H9 (cell line): ENCODE measurements around the gene CD52. TPM values are rescaled to one million over a fixed set of nuclear protein-coding genes. Genes with fewer than 3 reads are reported as not detected.

Experiments used
- DNase-seq: peaks from one replicate; pipeline ENCODE4 v3.0.0-alpha.2; 2017
- H2AFZ ChIP-seq: one replicate; pipeline ENCODE4 v1.6.1; 2013; ENCODE audit warnings: mild to moderate bottlenecking, low read length, control low read depth, moderate library complexity
- H2AK5ac ChIP-seq: 2 replicates; pipeline ENCODE4 v1.6.1; 2013; ENCODE audit warnings: low read length, control low read depth, mixed read lengths; ENCODE audit not compliant: insufficient read length
- H2BK120ac ChIP-seq: one replicate; pipeline ENCODE4 v1.6.1; 2013; ENCODE audit warnings: low read depth, mild to moderate bottlenecking, low read length, control low read depth, inconsistent platforms; ENCODE audit not compliant: poor library complexity, severe bottlenecking
- H2BK12ac ChIP-seq: 2 replicates; pipeline ENCODE4 v1.6.1; 2013; ENCODE audit warnings: low read length, control low read depth, mixed read lengths, low read depth; ENCODE audit not compliant: insufficient read length
- H2BK15ac ChIP-seq: 2 replicates; pipeline ENCODE4 v1.6.1; 2013; ENCODE audit warnings: low read depth, low read length, control low read depth
- H2BK20ac ChIP-seq: one replicate; pipeline ENCODE4 v1.6.1; 2013; ENCODE audit warnings: low read depth, mild to moderate bottlenecking, low read length, control low read depth, inconsistent platforms; ENCODE audit not compliant: poor library complexity, severe bottlenecking
- H2BK5ac ChIP-seq: 2 replicates; pipeline ENCODE4 v1.6.1; 2013; ENCODE audit warnings: low read length, control low read depth, mixed read lengths; ENCODE audit not compliant: insufficient read length
- H3K14ac ChIP-seq: 2 replicates; pipeline ENCODE4 v1.6.1; 2013; ENCODE audit warnings: low read length, control low read depth; ENCODE audit not compliant: insufficient read depth
- H3K18ac ChIP-seq: 2 replicates; pipeline ENCODE4 v1.6.1; 2013; ENCODE audit warnings: low read depth, mild to moderate bottlenecking, mixed read lengths, low read length, control low read depth; ENCODE audit not compliant: insufficient read length
- H3K23ac ChIP-seq: 2 replicates; pipeline ENCODE4 v1.6.1; 2013; ENCODE audit warnings: low read length, control low read depth, mixed read lengths, low read depth; ENCODE audit not compliant: insufficient read length
- H3K23me2 ChIP-seq: 2 replicates; pipeline ENCODE4 v1.6.1; 2013; ENCODE audit warnings: low read depth, mild to moderate bottlenecking, mixed read lengths, low read length, control low read depth; ENCODE audit not compliant: insufficient read length, poor library complexity, severe bottlenecking
- H3K27ac ChIP-seq: 2 replicates; pipeline ENCODE4 v1.5.1; 2013; ENCODE audit warnings: low read length, control low read depth, mixed read lengths, low read depth; ENCODE audit not compliant: insufficient read length
- H3K27me3 ChIP-seq: 2 replicates; pipeline ENCODE4 v1.6.1; 2013; ENCODE audit warnings: low read length, control low read depth, inconsistent platforms; ENCODE audit not compliant: insufficient read depth
- H3K4ac ChIP-seq: 2 replicates; pipeline ENCODE4 v1.6.1; 2013; ENCODE audit warnings: low read depth, mild to moderate bottlenecking, control low read depth, inconsistent platforms, low read length, moderate library complexity
- H3K4me1 ChIP-seq: 2 replicates; pipeline ENCODE4 v1.6.1; 2013; ENCODE audit warnings: low read length, control low read depth, inconsistent platforms; ENCODE audit not compliant: insufficient read depth
- H3K4me2 ChIP-seq: 2 replicates; pipeline ENCODE4 v1.6.1; 2013; ENCODE audit warnings: low read length, control low read depth, mixed read lengths; ENCODE audit not compliant: insufficient read length, insufficient read depth
- H3K56ac ChIP-seq: 2 replicates; pipeline ENCODE4 v1.6.1; 2013; ENCODE audit warnings: low read depth, mild to moderate bottlenecking, mixed read lengths, low read length, control low read depth; ENCODE audit not compliant: insufficient read length
- H3K79me1 ChIP-seq: 2 replicates; pipeline ENCODE4 v1.6.1; 2013; ENCODE audit warnings: low read depth, mild to moderate bottlenecking, moderate library complexity, low read length, control low read depth, inconsistent platforms; ENCODE audit not compliant: insufficient read depth, poor library complexity, severe bottlenecking
- H3K79me2 ChIP-seq: 2 replicates; pipeline ENCODE4 v1.6.1; 2013; ENCODE audit warnings: low read length, control low read depth, inconsistent platforms; ENCODE audit not compliant: insufficient read depth
- H3K9ac ChIP-seq: 2 replicates; pipeline ENCODE4 v1.6.1; 2013; ENCODE audit warnings: low read length, control low read depth, mixed read lengths; ENCODE audit not compliant: insufficient read length; ENCODE audit errors: extremely low read depth
- H3K9me3 ChIP-seq: one replicate; pipeline ENCODE4 v1.6.1; 2013; ENCODE audit warnings: low read depth, low read length, inconsistent platforms; ENCODE audit not compliant: control insufficient read depth
- H3T11ph ChIP-seq: one replicate; pipeline ENCODE4 v1.6.1; 2013; ENCODE audit warnings: mild to moderate bottlenecking, low read length, control low read depth, inconsistent platforms
- H4K20me1 ChIP-seq: one replicate; pipeline ENCODE4 v1.6.1; 2013; ENCODE audit not compliant: control insufficient read depth, insufficient read length, insufficient read depth
- H4K5ac ChIP-seq: 2 replicates; pipeline ENCODE4 v1.6.1; 2013; ENCODE audit warnings: low read depth, mild to moderate bottlenecking, mixed read lengths, low read length, control low read depth; ENCODE audit not compliant: insufficient read length
- H4K8ac ChIP-seq: replicated peaks from 2 replicates; pipeline ENCODE4 v1.6.1; 2013; ENCODE audit warnings: low read length, control low read depth, mixed read lengths, low read depth; ENCODE audit not compliant: insufficient read length
- H4K91ac ChIP-seq: 2 replicates; pipeline ENCODE4 v1.6.1; 2013; ENCODE audit warnings: low read depth, mild to moderate bottlenecking, moderate library complexity, mixed read lengths, low read length, control low read depth; ENCODE audit not compliant: insufficient read length
- H3K27ac Mint-ChIP-seq, 3 experiments: 2 replicates in 2 of 3; 3 replicates in 1 of 3; pipeline ENCODE4 v1.8.0; 2020 to 2021; ENCODE audit warnings: mixed read lengths in 3 of 3, mild to moderate bottlenecking in 1 of 3, moderate library complexity in 1 of 3
- H3K27me3 Mint-ChIP-seq: 2 replicates; pipeline ENCODE4 v1.8.0; 2021; ENCODE audit warnings: low read depth, mild to moderate bottlenecking, moderate library complexity, mixed read lengths
- H3K36me3 Mint-ChIP-seq, 3 experiments: 2 replicates in 2 of 3; 3 replicates in 1 of 3; pipeline ENCODE4 v1.8.0; 2020 to 2021; ENCODE audit warnings: low read depth in 3 of 3, mixed read lengths in 3 of 3; ENCODE audit not compliant: insufficient read depth in 1 of 3
- H3K4me1 Mint-ChIP-seq, 2 experiments: 2 replicates each; pipeline ENCODE4 v1.8.0; 2020; ENCODE audit warnings: mixed read lengths in 2 of 2
- H3K4me3 Mint-ChIP-seq, 2 experiments: 2 replicates in 1 of 2; 3 replicates in 1 of 2; pipeline ENCODE4 v1.8.0; 2020 to 2021; ENCODE audit warnings: mild to moderate bottlenecking in 2 of 2, mixed read lengths in 2 of 2, moderate library complexity in 1 of 2
- H3K9me3 Mint-ChIP-seq, 2 experiments: 2 replicates in 1 of 2; 3 replicates in 1 of 2; pipeline ENCODE4 v1.8.0; 2020; ENCODE audit warnings: mild to moderate bottlenecking in 2 of 2, mixed read lengths in 2 of 2, moderate library complexity in 1 of 2
- CTCF ChIP-seq: fragments of 200-600 bp; sonication (generic); conservative IDR thresholded peaks from 3 replicates; pipeline ENCODE4 v1.8.0; 2021; ENCODE audit warnings: antibody characterized with exemption, mild to moderate bottlenecking
- WGBS: extraction: QIAGEN DNeasy Blood & Tissue Kit; methylation state at CpG from one replicate; pipeline ENCODE4 v1.1.7; 2013; ENCODE audit warnings: missing lambda C conversion rate, low lambda C conversion rate, mixed read lengths; ENCODE audit not compliant: insufficient read length; ENCODE audit errors: extremely low coverage; 5-methylcytosine and 5-hydroxymethylcytosine counted together
- total RNA-seq: library from RNA; stranded (reverse); gene quantifications from 2 replicates; pipeline ENCODE4 v1.2.1, GENCODE V29; 2021

CD52 gene
- total RNA-seq, 1 experiment from 2014 or later: 4.1 TPM

GRCh38 chr1:26305667-26306289, 12.0 kb upstream of the CD52 start:
- Histone ChIP-seq H3T11ph (no peak overlapping the region), H4K8ac (no peak overlapping the region), H4K91ac (no peak overlapping the region), H2BK15ac (no peak overlapping the region), H3K14ac (no peak overlapping the region), H2BK120ac (no peak overlapping the region), H3K27me3 (no peaks in the 10 kb centered on the region), H2AFZ (no peak overlapping the region), H3K23ac (no peak overlapping the region), H4K20me1 (no peaks in the 10 kb centered on the region), H3K56ac (no peak overlapping the region), H3K9ac (peak overlapping the region; percentile 41), H2AK5ac (no peak overlapping the region), H3K79me2 (no peaks in the 10 kb centered on the region), H2BK5ac (no peak overlapping the region), H3K18ac (no peak overlapping the region), H4K5ac (no peak overlapping the region), H3K4me2 (peak overlapping the region; percentile 77), H2BK20ac (no peak overlapping the region), H3K79me1 (no peaks in the 10 kb centered on the region), H3K4ac (no peak overlapping the region), H2BK12ac (no peak overlapping the region), H3K27ac (no peak overlapping the region), H3K9me3 (no peaks in the 10 kb centered on the region), H3K4me1 (0 out of 2 replicates have a peak, but pooled peaks cover 3% of the 10 kb centered on the region), H3K23me2 (peaks cover 3% of the 10 kb centered on the region)
- 100% methylated on average over 2 of the region's 8 CpGs for WGBS
- Mint-ChIP-seq H3K4me3 (peak overlapping the region; percentile 98 to 99), H3K36me3 (no peaks in the 10 kb centered on the region), H3K27me3 (no peaks in the 10 kb centered on the region), H3K4me1 (peaks cover 16 to 17% of the 10 kb centered on the region in 2 experiments), H3K9me3 (no peaks in the 10 kb centered on the region), H3K27ac (peak overlapping the region; percentile 21 to 98 (median 96); a peak in 6 of 7 replicates)
- no peak for DNase-seq
- no peak for TF ChIP-seq CTCF
